PC-9 (cell line): ENCODE measurements around the gene TANGO6.

ENCODE experiments used
- EZH2 ChIP-seq: fragments of 200-600 bp; sonication (generic); IDR thresholded peaks from 2 replicates; pipeline ENCODE4 v1.8.0; 2017; ENCODE audit warnings: antibody characterized with exemption, low read depth
- TF ChIP-seq, protein P1 (sequence below): fragments of 200-600 bp; sonication (generic); conservative IDR thresholded peaks from 2 replicates; pipeline ENCODE4 v1.6.1; 2017; ENCODE audit warnings: mixed run types, antibody characterized with exemption, mild to moderate bottlenecking, moderate library complexity

DNA sequence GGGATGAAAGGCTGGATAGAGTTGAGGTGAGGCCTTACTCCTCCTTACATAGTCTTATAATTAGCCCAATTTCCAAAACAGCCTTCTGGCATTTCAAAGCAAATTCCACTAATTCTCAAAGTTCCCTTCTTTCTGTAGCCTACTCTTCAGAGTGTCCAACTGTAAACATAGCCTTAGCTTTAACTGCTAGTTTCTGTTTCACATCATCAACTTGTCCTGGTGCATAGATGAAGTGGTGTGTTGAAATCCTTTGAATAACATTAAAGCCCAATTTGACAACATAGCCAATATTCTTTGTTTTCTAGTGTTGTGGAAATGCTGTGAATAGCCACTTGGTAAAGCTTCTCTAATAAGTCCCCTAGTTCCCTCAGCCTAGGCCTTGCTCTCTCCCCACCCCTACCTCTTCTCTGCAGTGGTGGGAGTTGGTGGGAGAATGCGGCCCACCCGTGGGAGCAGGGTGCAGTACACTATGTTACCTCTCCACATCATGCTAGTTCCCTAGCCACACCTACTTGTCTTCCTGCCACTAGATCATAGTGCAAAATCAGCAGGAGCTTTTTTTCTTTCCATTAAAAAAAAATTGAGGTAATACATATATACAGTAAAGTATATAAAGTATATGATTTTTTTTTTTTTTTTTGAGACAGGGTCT, 135.1 kb downstream of the TANGO6 start:
- TF ChIP-seq, protein P1, sequence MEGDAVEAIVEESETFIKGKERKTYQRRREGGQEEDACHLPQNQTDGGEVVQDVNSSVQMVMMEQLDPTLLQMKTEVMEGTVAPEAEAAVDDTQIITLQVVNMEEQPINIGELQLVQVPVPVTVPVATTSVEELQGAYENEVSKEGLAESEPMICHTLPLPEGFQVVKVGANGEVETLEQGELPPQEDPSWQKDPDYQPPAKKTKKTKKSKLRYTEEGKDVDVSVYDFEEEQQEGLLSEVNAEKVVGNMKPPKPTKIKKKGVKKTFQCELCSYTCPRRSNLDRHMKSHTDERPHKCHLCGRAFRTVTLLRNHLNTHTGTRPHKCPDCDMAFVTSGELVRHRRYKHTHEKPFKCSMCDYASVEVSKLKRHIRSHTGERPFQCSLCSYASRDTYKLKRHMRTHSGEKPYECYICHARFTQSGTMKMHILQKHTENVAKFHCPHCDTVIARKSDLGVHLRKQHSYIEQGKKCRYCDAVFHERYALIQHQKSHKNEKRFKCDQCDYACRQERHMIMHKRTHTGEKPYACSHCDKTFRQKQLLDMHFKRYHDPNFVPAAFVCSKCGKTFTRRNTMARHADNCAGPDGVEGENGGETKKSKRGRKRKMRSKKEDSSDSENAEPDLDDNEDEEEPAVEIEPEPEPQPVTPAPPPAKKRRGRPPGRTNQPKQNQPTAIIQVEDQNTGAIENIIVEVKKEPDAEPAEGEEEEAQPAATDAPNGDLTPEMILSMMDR = no peak
- TF ChIP-seq EZH2 = no peak
